Neural crest cell (in vitro differentiated cells): ENCODE results near the gene ATP12A. TPM values are rescaled to one million over a fixed set of nuclear protein-coding genes. Genes with fewer than 3 reads are reported as not detected.

Experiments
- DNase-seq: peaks from one replicate; pipeline ENCODE4 v3.0.0; 2021; ENCODE audit warnings: low read depth, mixed read lengths, low spot score
- H3K27ac Mint-ChIP-seq: one replicate; pipeline ENCODE4 v1.8.0; 2021; ENCODE audit warnings: mild to moderate bottlenecking, mixed read lengths; ENCODE audit not compliant: unreplicated experiment
- H3K27me3 Mint-ChIP-seq: 2 replicates; pipeline ENCODE4 v1.8.0; 2021; ENCODE audit warnings: low read depth, mild to moderate bottlenecking, mixed read lengths
- H3K36me3 Mint-ChIP-seq: 2 replicates; pipeline ENCODE4 v1.8.0; 2021; ENCODE audit warnings: low read depth, mild to moderate bottlenecking, mixed read lengths
- H3K4me1 Mint-ChIP-seq: 2 replicates; pipeline ENCODE4 v1.8.0; 2021; ENCODE audit warnings: mixed read lengths
- H3K4me3 Mint-ChIP-seq: one replicate; pipeline ENCODE4 v1.8.0; 2021; ENCODE audit warnings: mild to moderate bottlenecking, mixed read lengths
- H3K9me3 Mint-ChIP-seq: 2 replicates; pipeline ENCODE4 v1.8.0; 2021; ENCODE audit warnings: mixed read lengths
- CTCF ChIP-seq: fragments of 200-600 bp; sonication (generic); conservative IDR thresholded peaks from 2 replicates; pipeline ENCODE4 v1.5.0; 2021; ENCODE audit warnings: antibody characterized with exemption, mild to moderate bottlenecking
- total RNA-seq: library from RNA; stranded (reverse); gene quantifications from 2 replicates; pipeline ENCODE4 v1.2.1, GENCODE V29; 2021

The ATP12A gene
- total RNA-seq, 1 donor from 2014 or later, result 0.12 TPM

DNA sequence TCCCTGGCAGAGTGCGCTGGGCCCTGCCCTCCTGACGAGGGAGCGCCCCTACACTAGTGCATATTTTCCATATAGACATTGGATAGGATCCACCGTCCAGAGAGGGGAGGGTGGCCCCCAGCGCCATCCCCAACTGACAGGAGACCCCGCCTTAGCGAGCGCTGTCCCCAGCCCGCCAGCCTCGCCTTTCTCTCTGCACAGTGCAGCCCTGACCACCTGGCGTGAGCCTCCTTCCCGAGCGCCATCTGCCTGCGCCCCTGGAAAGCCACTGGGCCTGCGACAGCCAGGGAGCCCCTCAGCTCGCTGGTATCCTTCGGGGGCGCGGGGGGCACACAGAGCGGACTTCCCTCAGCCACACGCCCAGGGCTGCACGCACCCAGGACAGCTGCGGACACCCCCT is 42.1 kb upstream of the ATP12A start:
- H3K4me1 Mint-ChIP-seq, result peaks cover 7% of the 10 kb centered on the region
- H3K4me3 Mint-ChIP-seq, result no peak overlapping the region
- H3K27me3 Mint-ChIP-seq, result no peaks in the 10 kb centered on the region
- no peak for TF ChIP-seq CTCF
- no peak overlapping the region for H3K27ac Mint-ChIP-seq
- no peaks in the 10 kb centered on the region for H3K9me3 Mint-ChIP-seq
- DNase-seq, result no peak
- no peaks in the 10 kb centered on the region for H3K36me3 Mint-ChIP-seq

DNA sequence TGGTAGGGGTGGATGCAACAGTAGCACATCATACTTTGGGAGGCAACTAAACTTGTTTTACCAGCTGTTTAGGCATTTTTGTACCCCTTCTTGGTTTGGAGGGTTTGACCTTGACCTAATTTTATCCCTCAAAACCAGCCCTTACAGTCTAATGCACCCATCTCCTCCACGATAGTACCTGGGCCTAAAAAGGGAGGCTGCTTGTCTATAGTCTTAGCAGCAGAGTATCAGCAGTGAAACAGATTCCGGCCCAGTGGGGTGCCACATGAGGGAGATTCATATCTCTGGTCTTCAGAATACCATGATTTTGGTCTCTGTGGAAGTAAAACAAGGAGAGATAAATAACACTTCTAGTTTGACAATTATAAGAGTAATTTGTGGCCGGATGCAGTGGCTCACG is 39.5 kb upstream of the ATP12A start:
- Mint-ChIP-seq H3K9me3 (no peaks in the 10 kb centered on the region), H3K36me3 (no peaks in the 10 kb centered on the region), H3K4me1 (no peaks in the 10 kb centered on the region), H3K4me3 (no peak overlapping the region), H3K27me3 (no peaks in the 10 kb centered on the region), H3K27ac (no peak overlapping the region)
- no peak for TF ChIP-seq CTCF
- DNase-seq, result no peak

DNA sequence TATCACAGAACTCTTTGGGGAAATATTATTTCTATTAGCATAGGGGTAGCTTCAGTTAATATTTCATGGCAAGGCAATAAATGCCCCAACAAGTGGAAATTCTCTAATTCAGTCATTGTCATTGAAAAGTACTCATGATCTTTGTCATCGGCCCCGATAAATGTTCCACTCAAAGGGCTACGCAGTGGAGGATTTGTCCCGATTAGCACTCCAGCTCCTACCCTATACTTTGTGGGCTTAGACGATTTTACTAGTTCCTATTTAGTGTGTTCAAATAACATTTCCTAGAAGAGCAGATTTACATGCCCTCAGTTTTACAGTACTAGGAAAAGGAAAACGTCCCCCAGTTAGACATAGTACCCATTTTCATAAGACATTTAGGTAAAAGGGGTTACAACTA is 38.0 kb upstream of the ATP12A start:
- Mint-ChIP-seq H3K4me3 (no peak overlapping the region), H3K27ac (no peak overlapping the region), H3K4me1 (no peaks in the 10 kb centered on the region), H3K36me3 (no peaks in the 10 kb centered on the region), H3K27me3 (no peaks in the 10 kb centered on the region), H3K9me3 (no peaks in the 10 kb centered on the region)
- TF ChIP-seq CTCF, result no peak
- DNase-seq, result no peak

DNA sequence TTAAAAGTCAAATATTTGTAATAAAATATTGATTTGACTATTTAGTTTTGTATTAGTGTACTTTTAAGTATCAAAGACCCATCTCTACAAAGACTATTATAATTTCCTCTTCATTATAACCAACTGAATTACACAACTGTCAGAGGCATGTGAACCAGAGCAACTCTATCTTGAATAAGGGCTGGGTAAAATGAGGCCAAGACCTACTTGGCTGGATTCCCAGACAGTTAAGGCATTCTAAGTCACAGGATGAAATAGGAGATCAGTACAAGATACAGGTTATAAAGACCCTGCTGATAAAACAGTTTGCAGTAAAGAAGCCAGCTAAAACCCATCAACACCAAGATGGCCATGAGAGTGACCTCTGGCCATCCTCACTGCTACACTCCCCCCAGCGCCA is 36.2 kb upstream of the ATP12A start:
- Mint-ChIP-seq H3K36me3 (no peaks in the 10 kb centered on the region), H3K4me3 (no peak overlapping the region), H3K9me3 (no peaks in the 10 kb centered on the region)

GRCh38 chr13:24648271-24648670 is 31.9 kb upstream of the ATP12A start:
- no peak for TF ChIP-seq CTCF
- no peaks in the 10 kb centered on the region for H3K27me3 Mint-ChIP-seq
- no peaks in the 10 kb centered on the region for H3K36me3 Mint-ChIP-seq
- H3K27ac Mint-ChIP-seq, result no peak overlapping the region
- DNase-seq, result no peak
- H3K4me1 Mint-ChIP-seq, result no peaks in the 10 kb centered on the region
- no peak overlapping the region for H3K4me3 Mint-ChIP-seq
- no peaks in the 10 kb centered on the region for H3K9me3 Mint-ChIP-seq

More for the DNA sequence above, 36.2 kb upstream of the ATP12A start:
- H3K4me1 Mint-ChIP-seq, result no peaks in the 10 kb centered on the region
- H3K27me3 Mint-ChIP-seq, result no peaks in the 10 kb centered on the region
- no peak for TF ChIP-seq CTCF
- H3K27ac Mint-ChIP-seq, result no peak overlapping the region
- no peak for DNase-seq
